SK-N-MC (cell line): ENCODE results near the gene EPHX1.
"Not testable (repeated sequence)": the region's sequence is repeated elsewhere in the genome, so short reads cannot be mapped to it uniquely, and the experiment has no call there.

Source experiments
- DNase-seq: peaks from one replicate; pipeline ENCODE4 v3.0.0-alpha.2; 2011; ENCODE audit warnings: low read depth, low spot score
- H3K27ac ChIP-seq: fragments of 200-600 bp; sonication (generic); 2 replicates; pipeline ENCODE4 v1.5.1; 2016; ENCODE audit warnings: mixed run types
- H3K36me3 ChIP-seq: fragments of 200-600 bp; sonication (generic); 2 replicates; pipeline ENCODE4 v1.6.1; 2017; ENCODE audit warnings: antibody characterized with exemption, low read length, mixed read lengths; ENCODE audit not compliant: insufficient read depth
- H3K4me3 ChIP-seq: fragments of 200-600 bp; sonication (generic); 2 replicates; pipeline ENCODE4 v1.5.1; 2016
- H3K9ac ChIP-seq: fragments of 200-600 bp; sonication (generic); 2 replicates; pipeline ENCODE4 v1.8.0; 2017; ENCODE audit warnings: mixed run types, mixed read lengths; ENCODE audit not compliant: insufficient read length
- H3K9me3 ChIP-seq: fragments of 200-600 bp; sonication (generic); 2 replicates; pipeline ENCODE4 v1.6.1; 2017; ENCODE audit warnings: low read depth, mild to moderate bottlenecking, antibody characterized with exemption, low read length, moderate library complexity, mixed read lengths
- EZH2 ChIP-seq: fragments of 200-600 bp; sonication (generic); IDR thresholded peaks from one replicate; pipeline ENCODE4 v1.6.1; 2017; ENCODE audit warnings: antibody characterized with exemption
- FOXP2 ChIP-seq: optimal IDR thresholded peaks from 2 replicates; pipeline ENCODE3; 2011; ENCODE audit warnings: mild to moderate bottlenecking, moderate library complexity; ENCODE audit not compliant: insufficient read depth; ENCODE audit errors: extremely low read length, control extremely low read depth
- POLR2AphosphoS5 ChIP-seq: IDR thresholded peaks from 2 replicates; pipeline ENCODE4 v1.6.1; 2012; ENCODE audit warnings: mild to moderate bottlenecking, low read depth, low read length, borderline replicate concordance

The EPHX1 gene

DNA sequence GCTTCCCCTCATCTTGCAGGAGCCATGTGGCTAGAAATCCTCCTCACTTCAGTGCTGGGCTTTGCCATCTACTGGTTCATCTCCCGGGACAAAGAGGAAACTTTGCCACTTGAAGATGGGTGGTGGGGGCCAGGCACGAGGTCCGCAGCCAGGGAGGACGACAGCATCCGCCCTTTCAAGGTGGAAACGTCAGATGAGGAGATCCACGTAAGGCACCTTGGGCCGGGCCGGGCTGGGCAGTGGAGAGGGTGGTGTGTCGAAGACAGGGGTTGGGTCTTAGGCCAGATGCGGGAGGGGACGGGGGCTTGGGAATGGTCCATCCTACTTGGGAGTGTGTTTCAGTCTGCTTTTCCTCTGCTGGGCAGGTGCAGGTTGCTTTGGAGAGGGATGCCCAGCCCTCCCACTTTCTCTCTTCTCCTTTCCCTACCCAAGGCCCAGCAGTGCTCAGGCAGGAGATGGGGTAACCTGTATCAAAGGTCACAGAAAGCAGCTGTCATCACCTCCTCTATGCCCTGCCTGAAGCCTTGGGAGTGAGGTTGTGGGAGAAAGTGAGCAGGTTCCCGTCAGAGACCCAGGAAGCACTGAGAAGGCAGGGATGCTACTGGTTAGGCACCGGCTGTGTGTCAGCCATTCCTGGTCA lies 18.9 kb downstream of the EPHX1 start:
- Histone ChIP-seq H3K9ac (no peak overlapping the region), H3K4me3 (no peak overlapping the region), H3K9me3 (no peaks in the 10 kb centered on the region), H3K27ac (no peak overlapping the region), H3K36me3 (no peaks in the 10 kb centered on the region)
- DNase-seq: no peak
- TF ChIP-seq POLR2AphosphoS5 (no peak), FOXP2 (no peak), EZH2 (no peak)

DNA sequence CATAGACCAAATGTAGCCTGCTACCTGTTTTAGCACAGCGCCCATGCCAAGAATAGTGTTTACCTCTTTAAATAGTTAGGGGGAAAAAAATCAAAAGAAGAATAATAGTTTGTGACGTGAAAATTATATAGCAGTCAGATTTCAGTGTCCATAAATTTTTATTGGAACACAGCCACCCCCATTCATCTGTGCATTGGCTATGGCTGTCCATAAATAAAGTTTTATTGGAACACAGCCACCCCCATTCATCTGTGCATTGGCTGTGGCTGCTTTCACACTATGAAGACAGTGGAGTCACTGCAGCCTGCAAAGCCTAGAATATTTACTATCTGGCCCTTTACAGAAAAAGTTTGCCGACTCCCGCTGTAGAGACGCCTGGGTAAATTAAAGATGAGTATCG lies 20.9 kb downstream of the EPHX1 start:
- H3K9me3 ChIP-seq: no peaks in the 10 kb centered on the region
- no peak overlapping the region for H3K4me3 ChIP-seq
- no peak overlapping the region for H3K9ac ChIP-seq
- DNase-seq: no peak
- H3K36me3 ChIP-seq: no peaks in the 10 kb centered on the region
- no peak overlapping the region for H3K27ac ChIP-seq
- TF ChIP-seq EZH2 (no peak), POLR2AphosphoS5 (no peak), FOXP2 (no peak)

DNA sequence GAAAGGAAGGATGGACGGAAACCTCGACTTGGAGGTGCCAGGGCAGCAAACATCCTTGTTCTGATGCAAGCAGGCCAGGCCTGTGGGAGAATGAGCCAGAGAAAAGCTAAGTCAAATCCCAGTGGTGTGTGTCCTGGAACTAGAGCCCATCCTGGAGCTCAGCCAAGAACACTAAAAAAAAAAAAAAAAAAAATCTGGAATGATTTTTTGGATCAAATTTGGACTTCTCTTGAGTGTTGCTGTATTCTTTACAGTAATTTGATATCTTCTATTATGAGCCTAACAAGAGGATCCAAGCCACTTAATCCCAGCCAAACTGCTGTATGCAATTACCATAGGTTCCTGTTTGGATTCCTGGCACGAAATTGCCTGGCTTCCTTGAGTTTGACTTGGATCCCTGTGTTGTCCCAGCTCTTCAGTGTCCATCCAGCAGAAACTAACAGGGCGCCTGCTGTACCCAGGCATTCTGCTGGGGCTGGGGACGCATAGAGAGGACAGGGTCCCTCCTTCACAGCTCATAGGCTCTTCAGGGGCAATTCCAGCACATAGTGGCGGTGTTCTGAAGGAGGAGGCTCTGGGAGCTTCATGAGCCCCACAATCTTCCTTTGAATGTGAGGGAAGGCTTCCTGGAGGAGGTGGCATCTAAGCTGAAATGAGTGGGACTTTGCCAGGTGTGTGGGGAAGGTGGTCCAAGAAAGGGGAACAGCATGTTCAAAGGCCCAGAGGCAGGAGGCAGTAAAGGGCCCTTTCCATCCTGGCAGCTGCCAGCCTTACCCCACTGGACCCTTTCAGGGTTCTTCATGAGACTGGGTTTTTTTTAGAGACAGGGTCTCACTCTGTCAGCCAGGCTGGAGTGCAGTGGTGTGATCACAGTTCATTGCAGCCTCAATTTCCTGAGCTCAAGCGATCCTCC lies 24.7 kb downstream of the EPHX1 start:
- H3K4me3 ChIP-seq: no peak overlapping the region
- H3K36me3 ChIP-seq: no peaks in the 10 kb centered on the region
- no peaks in the 10 kb centered on the region for H3K9me3 ChIP-seq
- no peak for DNase-seq
- no peak for TF ChIP-seq POLR2AphosphoS5
- TF ChIP-seq EZH2: no peak
- TF ChIP-seq FOXP2: no peak
- H3K9ac ChIP-seq: no peak overlapping the region
- no peak overlapping the region for H3K27ac ChIP-seq

DNA sequence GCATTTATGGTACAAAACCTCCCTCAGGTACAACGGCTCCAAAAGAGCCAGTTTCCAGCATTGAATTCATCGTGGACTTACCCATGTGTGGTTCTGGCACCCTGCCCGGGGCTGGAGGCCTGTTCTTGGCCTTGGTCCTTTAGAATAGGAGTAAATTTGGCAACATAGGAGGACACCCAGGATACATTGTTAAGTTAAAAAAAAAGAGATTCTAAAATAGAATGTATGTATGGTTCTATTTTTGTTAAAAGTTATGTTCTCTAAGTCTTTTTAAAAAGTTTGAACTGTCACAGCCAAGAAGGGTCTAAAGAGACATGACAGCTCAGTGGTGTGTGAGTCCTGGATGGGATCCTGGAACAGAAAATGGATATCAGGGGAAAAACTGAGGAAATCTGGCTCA lies 25.9 kb downstream of the EPHX1 start:
- H3K36me3 ChIP-seq: no peaks in the 10 kb centered on the region
- no peak for TF ChIP-seq FOXP2
- no peak for TF ChIP-seq EZH2
- no peak for TF ChIP-seq POLR2AphosphoS5
- H3K9me3 ChIP-seq: no peaks in the 10 kb centered on the region
- no peak for DNase-seq
- no peak overlapping the region for H3K9ac ChIP-seq
- H3K4me3 ChIP-seq: no peak overlapping the region
- no peak overlapping the region for H3K27ac ChIP-seq

DNA sequence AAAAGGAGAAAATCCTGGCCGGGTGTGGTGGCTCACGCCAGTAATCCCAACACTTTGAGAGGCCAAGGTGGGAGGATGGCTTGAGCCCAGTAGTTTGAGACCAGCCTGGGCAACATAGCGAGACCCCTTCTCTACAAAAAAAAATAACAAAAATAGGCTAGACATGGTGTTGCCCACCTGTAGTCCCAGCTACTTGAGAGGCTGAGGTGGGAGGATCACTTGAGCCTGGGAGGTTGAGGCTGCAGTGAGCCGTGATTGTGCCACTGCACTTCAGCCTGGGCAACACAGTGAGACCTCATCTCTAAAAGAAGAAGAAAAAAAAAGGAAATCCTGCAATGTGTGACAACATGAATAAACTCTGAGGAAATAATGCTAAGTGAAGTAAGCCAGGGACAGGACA lies 26.4 kb downstream of the EPHX1 start:
- not testable (repeated sequence) for H3K9ac ChIP-seq

DNA sequence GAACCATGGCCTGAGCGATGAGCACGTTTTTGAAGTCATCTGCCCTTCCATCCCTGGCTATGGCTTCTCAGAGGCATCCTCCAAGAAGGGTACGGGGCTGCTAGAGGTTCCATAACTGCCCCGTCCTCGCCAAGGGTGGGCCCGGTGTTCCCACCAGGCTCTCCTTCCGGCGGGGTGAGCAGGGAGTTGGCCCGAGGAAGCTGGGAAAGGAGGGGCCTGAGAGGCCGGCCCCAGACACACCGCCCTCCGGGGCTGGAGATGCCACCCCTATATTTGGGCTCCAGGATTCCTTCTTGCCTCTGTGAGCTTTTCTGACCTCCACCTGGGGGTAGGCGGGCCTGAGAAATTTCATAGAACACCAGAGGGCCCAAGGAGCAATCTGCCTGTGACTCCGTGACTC lies 28.9 kb downstream of the EPHX1 start:
- TF ChIP-seq FOXP2 (no peak), EZH2 (no peak), POLR2AphosphoS5 (no peak)

More for the DNA sequence above, 26.4 kb downstream of the EPHX1 start:
- not testable (repeated sequence) for H3K27ac ChIP-seq, H3K9me3 ChIP-seq, DNase-seq, H3K4me3 ChIP-seq, H3K36me3 ChIP-seq

DNA sequence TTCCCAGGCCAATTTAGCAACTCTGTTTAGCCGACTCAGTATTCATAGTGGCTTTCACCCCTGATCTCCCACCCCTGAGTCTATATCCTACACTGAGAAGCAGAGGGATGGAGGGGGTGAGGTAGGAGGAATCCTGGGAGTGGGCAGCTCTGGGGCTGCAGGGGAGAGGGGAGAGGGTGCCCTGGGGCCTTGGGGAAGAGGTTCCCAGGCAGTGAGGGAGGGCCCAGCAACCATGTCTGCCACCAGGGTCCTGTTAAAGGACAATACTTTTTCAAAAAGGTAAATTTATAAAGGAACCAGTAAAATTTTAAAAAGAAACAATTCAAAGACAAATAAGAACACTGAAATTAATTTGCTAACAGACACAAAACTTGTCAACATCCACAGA lies 30.3 kb downstream of the EPHX1 start:
- no peak overlapping the region for H3K4me3 ChIP-seq
- H3K36me3 ChIP-seq: no peaks in the 10 kb centered on the region
- no peak for TF ChIP-seq EZH2
- TF ChIP-seq FOXP2: no peak
- TF ChIP-seq POLR2AphosphoS5: no peak
- no peak for DNase-seq
- no peak overlapping the region for H3K27ac ChIP-seq
- no peak overlapping the region for H3K9ac ChIP-seq
- H3K9me3 ChIP-seq: no peaks in the 10 kb centered on the region

More for the DNA sequence above, 28.9 kb downstream of the EPHX1 start:
- Histone ChIP-seq H3K9me3 (no peaks in the 10 kb centered on the region), H3K9ac (no peak overlapping the region), H3K36me3 (no peaks in the 10 kb centered on the region), H3K27ac (no peak overlapping the region), H3K4me3 (no peak overlapping the region)
- DNase-seq: no peak

DNA sequence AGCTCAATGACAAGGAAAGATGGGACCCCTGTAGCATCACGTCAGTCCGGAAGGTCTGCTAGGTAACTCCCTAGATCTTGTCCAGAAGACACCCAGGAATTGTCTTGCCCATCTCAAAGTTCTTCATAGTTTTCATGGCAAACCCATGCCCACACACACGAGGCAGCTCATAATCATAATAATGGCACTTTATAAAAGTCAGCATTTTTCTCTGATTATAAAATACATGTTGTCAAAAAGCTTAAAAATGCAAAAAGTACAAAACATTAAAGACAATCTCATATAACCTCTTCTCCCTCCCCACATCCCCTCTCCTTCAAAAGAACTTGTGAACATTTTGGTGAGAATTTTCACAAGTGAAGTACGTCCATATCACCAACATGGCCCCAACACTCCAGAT lies 30.8 kb downstream of the EPHX1 start:
- no peak for DNase-seq
- H3K9ac ChIP-seq: no peak overlapping the region
- TF ChIP-seq EZH2 (no peak), FOXP2 (no peak), POLR2AphosphoS5 (no peak)
- no peak overlapping the region for H3K27ac ChIP-seq
- no peak overlapping the region for H3K4me3 ChIP-seq
- no peaks in the 10 kb centered on the region for H3K9me3 ChIP-seq
- H3K36me3 ChIP-seq: no peaks in the 10 kb centered on the region

DNA sequence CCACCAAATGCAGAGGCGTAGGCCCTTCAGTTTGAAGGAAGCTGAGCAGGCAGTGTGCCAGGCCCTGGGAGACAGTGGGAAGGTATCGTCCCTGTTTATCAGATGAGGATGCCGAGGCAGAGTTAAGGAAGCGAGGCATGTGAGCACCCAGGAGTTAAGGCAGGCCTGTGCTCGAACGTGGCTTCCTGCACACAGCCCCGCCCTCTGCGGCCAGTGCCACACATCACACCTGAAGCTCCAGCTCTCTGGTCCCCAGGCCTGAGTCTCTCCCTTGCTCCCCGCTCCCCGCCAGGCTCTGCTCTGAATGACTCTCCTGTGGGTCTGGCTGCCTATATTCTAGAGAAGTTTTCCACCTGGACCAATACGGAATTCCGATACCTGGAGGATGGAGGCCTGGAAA lies 32.1 kb downstream of the EPHX1 start:
- Histone ChIP-seq H3K36me3 (no peaks in the 10 kb centered on the region), H3K27ac (no peak overlapping the region), H3K9ac (no peak overlapping the region), H3K9me3 (no peaks in the 10 kb centered on the region), H3K4me3 (no peak overlapping the region)
- no peak for TF ChIP-seq POLR2AphosphoS5
- no peak for TF ChIP-seq EZH2
- TF ChIP-seq FOXP2: no peak
- no peak for DNase-seq
